Measurements from ENCODE around the gene TRA2B. TPM values are rescaled to one million over a fixed set of nuclear protein-coding genes. Genes with fewer than 3 reads are reported as not detected.

The TRA2B gene
- total RNA-seq, 1 experiment from 2014 or later: 171 TPM

DNA sequence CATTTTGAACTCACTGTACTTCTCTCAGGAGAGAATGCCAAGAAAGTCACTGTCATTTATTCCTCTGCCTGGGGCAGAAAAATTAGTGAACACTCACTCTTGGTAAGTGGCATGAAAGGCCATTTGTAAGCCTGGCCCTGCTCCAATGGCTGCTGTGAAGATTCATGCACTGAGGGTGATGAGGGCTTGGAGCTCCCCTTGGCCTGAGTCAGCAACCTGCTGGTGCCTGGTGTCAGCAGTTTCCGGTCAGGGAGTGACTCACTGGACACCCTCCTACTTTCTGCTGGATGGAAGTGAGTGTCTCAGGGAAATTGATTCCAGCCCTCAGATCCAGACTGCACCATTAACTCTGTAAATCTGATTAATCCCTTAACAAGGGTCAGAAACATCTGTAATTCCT is 37.6 kb downstream of the TRA2B start:
- BruUV-seq (replicated peaks): no TSS peak
- ChIA-PET POLR2A (no interaction called here), CTCF (interaction anchor here (0.6 kb wide), 1 partner anchor 111 kb away, joined by 11 read pairs; no protein-coding TSS in a partner anchor)
- no peaks in the 10 kb centered on the region for H3K9me3 ChIP-seq (ENCODE audit: control insufficient read depth, insufficient read depth, low read depth, low read length)
- no peaks in the 10 kb centered on the region for H3K4me1 ChIP-seq (ENCODE audit: control insufficient read depth, insufficient read depth, low read length)
- no peaks in the 10 kb centered on the region for H3K27me3 ChIP-seq (ENCODE audit: control insufficient read depth, insufficient read depth, low read length)
- H3K27ac ChIP-seq (ENCODE audit: low read length): no peak overlapping the region
- no peaks in the 10 kb centered on the region for H3K36me3 ChIP-seq (ENCODE audit: control insufficient read depth, insufficient read depth, low read length)
- peak; percentile 98 for ATAC-seq
- in situ Hi-C loops (cut with HindIII; ENCODE audit: low pct_unique_long_range_greater_than_20kb, low sequenced_read_pairs): no loop called here
- TF ChIP-seq, protein P1, sequence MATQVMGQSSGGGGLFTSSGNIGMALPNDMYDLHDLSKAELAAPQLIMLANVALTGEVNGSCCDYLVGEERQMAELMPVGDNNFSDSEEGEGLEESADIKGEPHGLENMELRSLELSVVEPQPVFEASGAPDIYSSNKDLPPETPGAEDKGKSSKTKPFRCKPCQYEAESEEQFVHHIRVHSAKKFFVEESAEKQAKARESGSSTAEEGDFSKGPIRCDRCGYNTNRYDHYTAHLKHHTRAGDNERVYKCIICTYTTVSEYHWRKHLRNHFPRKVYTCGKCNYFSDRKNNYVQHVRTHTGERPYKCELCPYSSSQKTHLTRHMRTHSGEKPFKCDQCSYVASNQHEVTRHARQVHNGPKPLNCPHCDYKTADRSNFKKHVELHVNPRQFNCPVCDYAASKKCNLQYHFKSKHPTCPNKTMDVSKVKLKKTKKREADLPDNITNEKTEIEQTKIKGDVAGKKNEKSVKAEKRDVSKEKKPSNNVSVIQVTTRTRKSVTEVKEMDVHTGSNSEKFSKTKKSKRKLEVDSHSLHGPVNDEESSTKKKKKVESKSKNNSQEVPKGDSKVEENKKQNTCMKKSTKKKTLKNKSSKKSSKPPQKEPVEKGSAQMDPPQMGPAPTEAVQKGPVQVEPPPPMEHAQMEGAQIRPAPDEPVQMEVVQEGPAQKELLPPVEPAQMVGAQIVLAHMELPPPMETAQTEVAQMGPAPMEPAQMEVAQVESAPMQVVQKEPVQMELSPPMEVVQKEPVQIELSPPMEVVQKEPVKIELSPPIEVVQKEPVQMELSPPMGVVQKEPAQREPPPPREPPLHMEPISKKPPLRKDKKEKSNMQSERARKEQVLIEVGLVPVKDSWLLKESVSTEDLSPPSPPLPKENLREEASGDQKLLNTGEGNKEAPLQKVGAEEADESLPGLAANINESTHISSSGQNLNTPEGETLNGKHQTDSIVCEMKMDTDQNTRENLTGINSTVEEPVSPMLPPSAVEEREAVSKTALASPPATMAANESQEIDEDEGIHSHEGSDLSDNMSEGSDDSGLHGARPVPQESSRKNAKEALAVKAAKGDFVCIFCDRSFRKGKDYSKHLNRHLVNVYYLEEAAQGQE (IDR thresholded peaks at IDR 0.05; ENCODE audit: insufficient read depth in 1 of 2, low read depth in 2 of 2, low read length in 1 of 2): no peak
- TF ChIP-seq SIN3A (IDR thresholded peaks at IDR 0.05; ENCODE audit: borderline replicate concordance, insufficient read depth, low read depth, low read length) (no peak), TCF7L2 (IDR thresholded peaks at IDR 0.05; ENCODE audit: low read depth, low read length) (no peak), POLR2AphosphoS5 (IDR thresholded peaks at IDR 0.05; ENCODE audit: low read depth, low read length) (no peak)
- TF ChIP-seq, protein P2, sequence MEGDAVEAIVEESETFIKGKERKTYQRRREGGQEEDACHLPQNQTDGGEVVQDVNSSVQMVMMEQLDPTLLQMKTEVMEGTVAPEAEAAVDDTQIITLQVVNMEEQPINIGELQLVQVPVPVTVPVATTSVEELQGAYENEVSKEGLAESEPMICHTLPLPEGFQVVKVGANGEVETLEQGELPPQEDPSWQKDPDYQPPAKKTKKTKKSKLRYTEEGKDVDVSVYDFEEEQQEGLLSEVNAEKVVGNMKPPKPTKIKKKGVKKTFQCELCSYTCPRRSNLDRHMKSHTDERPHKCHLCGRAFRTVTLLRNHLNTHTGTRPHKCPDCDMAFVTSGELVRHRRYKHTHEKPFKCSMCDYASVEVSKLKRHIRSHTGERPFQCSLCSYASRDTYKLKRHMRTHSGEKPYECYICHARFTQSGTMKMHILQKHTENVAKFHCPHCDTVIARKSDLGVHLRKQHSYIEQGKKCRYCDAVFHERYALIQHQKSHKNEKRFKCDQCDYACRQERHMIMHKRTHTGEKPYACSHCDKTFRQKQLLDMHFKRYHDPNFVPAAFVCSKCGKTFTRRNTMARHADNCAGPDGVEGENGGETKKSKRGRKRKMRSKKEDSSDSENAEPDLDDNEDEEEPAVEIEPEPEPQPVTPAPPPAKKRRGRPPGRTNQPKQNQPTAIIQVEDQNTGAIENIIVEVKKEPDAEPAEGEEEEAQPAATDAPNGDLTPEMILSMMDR (IDR thresholded peaks at IDR 0.05): no peak
- intact Hi-C loops (cut with micrococcal nuclease; ENCODE audit: unreplicated experiment): no loop called here
- DNase-seq (ENCODE audit: low read depth, low spot score): peak; percentile 89
- H3K4me3 ChIP-seq (ENCODE audit: low read depth in 2 of 2, low read length in 2 of 2): no peak overlapping the region

GRCh38 chr3:185896636-185897035 is 41.2 kb downstream of the TRA2B start:
- no peaks in the 10 kb centered on the region; the same call in 1 of the 2 replicates for H3K4me1 ChIP-seq (ENCODE audit: control insufficient read depth, insufficient read depth, low read length)
- TF ChIP-seq, protein P1 (IDR thresholded peaks at IDR 0.05; ENCODE audit: insufficient read depth in 1 of 2, low read depth in 2 of 2, low read length in 1 of 2): no peak
- TF ChIP-seq SIN3A (IDR thresholded peaks at IDR 0.05; ENCODE audit: borderline replicate concordance, insufficient read depth, low read depth, low read length) (no peak), POLR2AphosphoS5 (IDR thresholded peaks at IDR 0.05; ENCODE audit: low read depth, low read length) (no peak), TCF7L2 (IDR thresholded peaks at IDR 0.05; ENCODE audit: low read depth, low read length) (no peak)
- TF ChIP-seq, protein P2 (IDR thresholded peaks at IDR 0.05): no peak
- H3K4me3 ChIP-seq (ENCODE audit: low read depth in 2 of 2, low read length in 2 of 2): no peak overlapping the region
- H3K9me3 ChIP-seq (ENCODE audit: control insufficient read depth, insufficient read depth, low read depth, low read length): no peaks in the 10 kb centered on the region
- DNase-seq (ENCODE audit: low read depth, low spot score): no peak
- intact Hi-C loops (cut with micrococcal nuclease; ENCODE audit: unreplicated experiment) (no loop called here), in situ Hi-C loops (cut with HindIII; ENCODE audit: low pct_unique_long_range_greater_than_20kb, low sequenced_read_pairs) (no loop called here)
- ChIA-PET POLR2A (no interaction called here), CTCF (interaction anchor here (0.7 kb wide), 1 partner anchor 819 kb away, joined by 8 read pairs; no protein-coding TSS in a partner anchor)
- BruUV-seq (replicated peaks): no TSS peak
- H3K27me3 ChIP-seq (ENCODE audit: control insufficient read depth, insufficient read depth, low read length): no peaks in the 10 kb centered on the region
- no peak for ATAC-seq
- no peaks in the 10 kb centered on the region for H3K36me3 ChIP-seq (ENCODE audit: control insufficient read depth, insufficient read depth, low read length)
- no peak overlapping the region for H3K27ac ChIP-seq (ENCODE audit: low read length)

All from Panc1 (cell line).